ENCODE measurements around the gene MACROD1. TPM values are rescaled to one million over a fixed set of nuclear protein-coding genes. Genes with fewer than 3 reads are reported as not detected.

MACROD1 gene
- total RNA-seq, 1 donor from 2014 or later, result 29.6 TPM

- no peaks in the 10 kb centered on the region for H3K27me3 Mint-ChIP-seq (ENCODE audit: unreplicated experiment)
- DNase-seq (ENCODE audit: extremely low spot score, unreplicated experiment), result no peak
- no peaks in the 10 kb centered on the region for H3K36me3 Mint-ChIP-seq (ENCODE audit: unreplicated experiment)
- H3K4me1 Mint-ChIP-seq (ENCODE audit: unreplicated experiment), result no peaks in the 10 kb centered on the region
- TF ChIP-seq CTCF (IDR thresholded peaks at IDR 0.05), result no peak
- no peaks in the 10 kb centered on the region for H3K9me3 Mint-ChIP-seq (ENCODE audit: unreplicated experiment)
- no peak overlapping the region for H3K4me3 Mint-ChIP-seq (ENCODE audit: unreplicated experiment)
- H3K27ac Mint-ChIP-seq (ENCODE audit: unreplicated experiment), result no peak overlapping the region
Measured at GRCh38 chr11:64043545-64043944, 122.4 kb downstream of the MACROD1 start.

- no peaks in the 10 kb centered on the region for H3K36me3 Mint-ChIP-seq (ENCODE audit: unreplicated experiment)
- no peak for TF ChIP-seq CTCF (IDR thresholded peaks at IDR 0.05)
- no peaks in the 10 kb centered on the region for H3K4me1 Mint-ChIP-seq (ENCODE audit: unreplicated experiment)
- H3K9me3 Mint-ChIP-seq (ENCODE audit: unreplicated experiment), result no peaks in the 10 kb centered on the region
- H3K27me3 Mint-ChIP-seq (ENCODE audit: unreplicated experiment), result no peaks in the 10 kb centered on the region
- H3K4me3 Mint-ChIP-seq (ENCODE audit: unreplicated experiment), result no peak overlapping the region
- H3K27ac Mint-ChIP-seq (ENCODE audit: unreplicated experiment), result no peak overlapping the region
- DNase-seq (ENCODE audit: extremely low spot score, unreplicated experiment), result no peak
Measured at GRCh38 chr11:64042301-64042700, 123.6 kb downstream of the MACROD1 start.

GRCh38 chr11:64041846-64042245, 124.1 kb downstream of the MACROD1 start:
- Mint-ChIP-seq H3K9me3 (ENCODE audit: unreplicated experiment) (no peaks in the 10 kb centered on the region), H3K27me3 (ENCODE audit: unreplicated experiment) (no peaks in the 10 kb centered on the region), H3K36me3 (ENCODE audit: unreplicated experiment) (no peaks in the 10 kb centered on the region), H3K4me3 (ENCODE audit: unreplicated experiment) (no peak overlapping the region), H3K27ac (ENCODE audit: unreplicated experiment) (no peak overlapping the region), H3K4me1 (ENCODE audit: unreplicated experiment) (no peaks in the 10 kb centered on the region)
- DNase-seq (ENCODE audit: extremely low spot score, unreplicated experiment), result no peak
- TF ChIP-seq CTCF (IDR thresholded peaks at IDR 0.05), result no peak

- no peak overlapping the region for H3K27ac Mint-ChIP-seq (ENCODE audit: unreplicated experiment)
- no peak for DNase-seq (ENCODE audit: extremely low spot score, unreplicated experiment)
- no peak overlapping the region for H3K4me3 Mint-ChIP-seq (ENCODE audit: unreplicated experiment)
- no peaks in the 10 kb centered on the region for H3K9me3 Mint-ChIP-seq (ENCODE audit: unreplicated experiment)
- no peaks in the 10 kb centered on the region for H3K36me3 Mint-ChIP-seq (ENCODE audit: unreplicated experiment)
- H3K27me3 Mint-ChIP-seq (ENCODE audit: unreplicated experiment), result no peaks in the 10 kb centered on the region
- no peaks in the 10 kb centered on the region for H3K4me1 Mint-ChIP-seq (ENCODE audit: unreplicated experiment)
- peak; percentile 46 for TF ChIP-seq CTCF (IDR thresholded peaks at IDR 0.05)
Measured at GRCh38 chr11:64040684-64041322, 125.1 kb downstream of the MACROD1 start.

- H3K27ac Mint-ChIP-seq (ENCODE audit: unreplicated experiment), result no peak overlapping the region
- H3K9me3 Mint-ChIP-seq (ENCODE audit: unreplicated experiment), result no peaks in the 10 kb centered on the region
- no peak for DNase-seq (ENCODE audit: extremely low spot score, unreplicated experiment)
- H3K36me3 Mint-ChIP-seq (ENCODE audit: unreplicated experiment), result no peaks in the 10 kb centered on the region
- H3K27me3 Mint-ChIP-seq (ENCODE audit: unreplicated experiment), result peaks cover 9% of the 10 kb centered on the region
- H3K4me1 Mint-ChIP-seq (ENCODE audit: unreplicated experiment), result peaks cover 8% of the 10 kb centered on the region
- H3K4me3 Mint-ChIP-seq (ENCODE audit: unreplicated experiment), result no peak overlapping the region
- no peak for TF ChIP-seq CTCF (IDR thresholded peaks at IDR 0.05)
Measured at GRCh38 chr11:64039012-64039665, 126.8 kb downstream of the MACROD1 start.

All from osteocyte (in vitro differentiated cells).